Astrocyte (in vitro differentiated cells and primary cell): Measurements from ENCODE around the gene SMARCA2.

ENCODE experiments used
- EZH2 ChIP-seq: IDR thresholded peaks from 2 replicates; pipeline ENCODE4 v1.6.1; 2012; ENCODE audit warnings: mild to moderate bottlenecking, low read length, inconsistent platforms; ENCODE audit not compliant: insufficient read depth
- TF ChIP-seq, protein P1 (sequence below): IDR thresholded peaks from 2 replicates; pipeline ENCODE4 v1.5.1; 2011; ENCODE audit warnings: low read depth, mild to moderate bottlenecking, inconsistent platforms, low read length, moderate library complexity; ENCODE audit not compliant: insufficient read depth

DNA sequence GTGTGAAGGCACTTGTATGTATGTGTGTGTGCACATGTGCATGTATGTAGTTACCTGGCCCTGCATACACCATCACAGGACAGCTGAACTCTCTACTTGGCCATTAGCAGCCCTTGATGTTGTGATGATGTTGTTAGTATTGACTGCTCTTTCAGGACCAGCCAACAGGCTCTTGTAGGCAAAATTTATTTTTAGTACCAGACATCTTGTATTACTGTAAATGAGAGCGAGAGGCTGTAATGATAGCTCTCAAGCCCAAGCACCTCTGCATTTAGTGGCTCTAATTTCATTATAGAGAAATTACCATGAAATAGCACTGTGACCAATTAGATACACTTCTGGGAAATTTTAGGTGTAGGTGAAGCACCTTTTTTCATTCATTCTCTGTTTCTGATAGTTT, 158.0 kb downstream of the SMARCA2 start:
- TF ChIP-seq, protein P1, sequence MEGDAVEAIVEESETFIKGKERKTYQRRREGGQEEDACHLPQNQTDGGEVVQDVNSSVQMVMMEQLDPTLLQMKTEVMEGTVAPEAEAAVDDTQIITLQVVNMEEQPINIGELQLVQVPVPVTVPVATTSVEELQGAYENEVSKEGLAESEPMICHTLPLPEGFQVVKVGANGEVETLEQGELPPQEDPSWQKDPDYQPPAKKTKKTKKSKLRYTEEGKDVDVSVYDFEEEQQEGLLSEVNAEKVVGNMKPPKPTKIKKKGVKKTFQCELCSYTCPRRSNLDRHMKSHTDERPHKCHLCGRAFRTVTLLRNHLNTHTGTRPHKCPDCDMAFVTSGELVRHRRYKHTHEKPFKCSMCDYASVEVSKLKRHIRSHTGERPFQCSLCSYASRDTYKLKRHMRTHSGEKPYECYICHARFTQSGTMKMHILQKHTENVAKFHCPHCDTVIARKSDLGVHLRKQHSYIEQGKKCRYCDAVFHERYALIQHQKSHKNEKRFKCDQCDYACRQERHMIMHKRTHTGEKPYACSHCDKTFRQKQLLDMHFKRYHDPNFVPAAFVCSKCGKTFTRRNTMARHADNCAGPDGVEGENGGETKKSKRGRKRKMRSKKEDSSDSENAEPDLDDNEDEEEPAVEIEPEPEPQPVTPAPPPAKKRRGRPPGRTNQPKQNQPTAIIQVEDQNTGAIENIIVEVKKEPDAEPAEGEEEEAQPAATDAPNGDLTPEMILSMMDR, result no peak
- TF ChIP-seq EZH2, result no peak
